ENCODE results near the gene KIF6. TPM values are rescaled to one million over a fixed set of nuclear protein-coding genes. Genes with fewer than 3 reads are reported as not detected.

Gene KIF6
- total and polyA plus RNA-seq, 2 of the 8 experiments (the other 6 are each of a cell fraction or from before 2014, with no cell fraction given) = 0.53 to 0.65 TPM

DNA sequence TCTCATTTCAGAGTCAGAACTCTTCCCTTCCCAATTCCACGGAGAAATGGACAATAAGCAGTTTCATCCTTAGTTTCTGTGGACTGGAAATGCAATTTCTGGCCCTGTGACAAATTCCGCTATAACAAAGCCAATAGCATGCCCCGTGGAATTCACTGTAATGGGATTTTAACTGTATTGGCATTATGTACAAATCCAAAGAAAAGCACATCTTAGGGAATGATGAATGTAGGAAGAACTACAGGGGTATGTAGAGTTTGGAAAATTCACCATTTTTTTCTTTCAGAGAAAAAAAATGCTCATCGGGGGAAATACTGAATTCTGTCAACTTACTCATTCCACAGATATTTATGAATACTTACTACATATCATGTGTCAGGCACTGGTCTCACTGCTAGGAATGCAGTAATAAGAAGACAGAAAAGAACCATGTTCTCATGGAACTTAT, 43.5 kb downstream of the KIF6 start:
- ChIA-PET CTCF (ENCODE audit: partially characterized antibody) (no interaction called here), POLR2A (ENCODE audit: partially characterized antibody) (no interaction called here)
- H2BK15ac ChIP-seq (ENCODE audit: low read length) = no peak overlapping the region

More for the DNA sequence above, 43.5 kb downstream of the KIF6 start:
- Histone ChIP-seq H4K8ac (ENCODE audit: extremely low read depth, insufficient read depth, low read length) (no peak overlapping the region), H2AK5ac (ENCODE audit: low read depth, low read length) (no peak overlapping the region), H3K27me3 (replicated peaks in 1 of 4; ENCODE audit: control insufficient read depth in 3 of 4, extremely low read depth in 1 of 4, insufficient read depth in 3 of 4, low read length in 3 of 4) (no peaks in the 10 kb centered on the region), H3K27ac (ENCODE audit: low read depth, low read length) (no peak overlapping the region), H2BK5ac (ENCODE audit: low read depth, low read length) (no peak overlapping the region), H3K79me1 (ENCODE audit: low read depth, low read length) (no peaks in the 10 kb centered on the region), H3K9me3 (ENCODE audit: insufficient read depth in 2 of 2, low read depth in 1 of 2, low read length in 1 of 2) (no peaks in the 10 kb centered on the region), H4K5ac (ENCODE audit: insufficient read length, low read depth, low read length) (no peak overlapping the region), H3K4me1 (replicated peaks in 1 of 4; ENCODE audit: control insufficient read depth in 3 of 4, insufficient read depth in 4 of 4, low read length in 3 of 4) (no peaks in the 10 kb centered on the region; a peak in 1 of 7 replicates), H4K20me1 (replicated peaks in 1 of 2; ENCODE audit: control insufficient read depth in 1 of 2, insufficient read depth in 2 of 2, low read length in 2 of 2) (no peaks in the 10 kb centered on the region), H3K18ac (ENCODE audit: extremely low read depth, low read length) (no peak overlapping the region), H2BK12ac (ENCODE audit: low read depth, low read length) (no peak overlapping the region), H3K4ac (replicated peaks; ENCODE audit: insufficient read length, low read depth, low read length) (no peak overlapping the region), H3K23me2 (ENCODE audit: low read depth, low read length) (no peaks in the 10 kb centered on the region), H3K56ac (replicated peaks; ENCODE audit: insufficient read length, low read depth, low read length) (no peak overlapping the region), H3K79me2 (ENCODE audit: control insufficient read depth in 1 of 2, insufficient read depth in 2 of 2, low read length in 2 of 2) (no peaks in the 10 kb centered on the region), H2BK120ac (replicated peaks; ENCODE audit: low read depth, low read length) (no peak overlapping the region), H4K91ac (replicated peaks; ENCODE audit: insufficient read length, low read length) (no peak overlapping the region), H3K23ac (ENCODE audit: insufficient read length) (no peak overlapping the region), H2BK20ac (ENCODE audit: low read length) (no peak overlapping the region), H3K4me3 (ENCODE audit: extremely low read depth in 1 of 4, insufficient read depth in 2 of 4, low read depth in 3 of 4, low read length in 4 of 4) (no peak overlapping the region), H3K9ac (replicated peaks in 1 of 4; ENCODE audit: extremely low read depth in 1 of 4, low read depth in 3 of 4, low read length in 3 of 4) (no peak overlapping the region), H3K14ac (ENCODE audit: insufficient read length) (no peak overlapping the region), H2AFZ (ENCODE audit: low read length) (no peak overlapping the region), H3K4me2 (ENCODE audit: insufficient read depth in 1 of 2, low read depth in 2 of 2, low read length in 2 of 2) (no peak overlapping the region), H3K36me3 (ENCODE audit: control insufficient read depth in 2 of 4, insufficient read depth in 4 of 4, low read length in 3 of 4) (no peaks in the 10 kb centered on the region)
- TF ChIP-seq SP2 (IDR thresholded peaks at IDR 0.05; ENCODE audit: low read length) = no peak
- no peak for TF ChIP-seq RNF2 (IDR thresholded peaks at IDR 0.05; ENCODE audit: borderline replicate concordance, low read depth, low read length, missing control alignments, poor library complexity, severe bottlenecking)
- no peak for TF ChIP-seq CBX8 (IDR thresholded peaks at IDR 0.05; ENCODE audit: borderline replicate concordance, low read depth, low read length)
- no peak for TF ChIP-seq CHD1 (IDR thresholded peaks at IDR 0.05; ENCODE audit: low read depth, low read length)
- no peak for TF ChIP-seq BRCA1 (IDR thresholded peaks at IDR 0.05; ENCODE audit: low read depth, low read length)
- no peak for TF ChIP-seq E2F6 (IDR thresholded peaks at IDR 0.05)
- no peak for FAIRE-seq
- DNase-seq (ENCODE audit: low read depth in 1 of 2, low spot score in 2 of 2) = no peak
- WGBS, 2 experiments (ENCODE audit: extremely low coverage in 1 of 2, insufficient coverage in 1 of 2, insufficient read length in 1 of 2, insufficient replicate concordance in 2 of 2, low coverage in 1 of 2, low lambda C conversion rate in 2 of 2, missing lambda C conversion rate in 1 of 2) = 59% methylated on average over 4 of the region's 4 CpGs; no CpG with 5 or more reads in 1 of the 2 experiments

Data from H1 (cell line).